ENCODE results near the gene TFF2.

Gene TFF2, protein sequence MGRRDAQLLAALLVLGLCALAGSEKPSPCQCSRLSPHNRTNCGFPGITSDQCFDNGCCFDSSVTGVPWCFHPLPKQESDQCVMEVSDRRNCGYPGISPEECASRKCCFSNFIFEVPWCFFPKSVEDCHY

DNA sequence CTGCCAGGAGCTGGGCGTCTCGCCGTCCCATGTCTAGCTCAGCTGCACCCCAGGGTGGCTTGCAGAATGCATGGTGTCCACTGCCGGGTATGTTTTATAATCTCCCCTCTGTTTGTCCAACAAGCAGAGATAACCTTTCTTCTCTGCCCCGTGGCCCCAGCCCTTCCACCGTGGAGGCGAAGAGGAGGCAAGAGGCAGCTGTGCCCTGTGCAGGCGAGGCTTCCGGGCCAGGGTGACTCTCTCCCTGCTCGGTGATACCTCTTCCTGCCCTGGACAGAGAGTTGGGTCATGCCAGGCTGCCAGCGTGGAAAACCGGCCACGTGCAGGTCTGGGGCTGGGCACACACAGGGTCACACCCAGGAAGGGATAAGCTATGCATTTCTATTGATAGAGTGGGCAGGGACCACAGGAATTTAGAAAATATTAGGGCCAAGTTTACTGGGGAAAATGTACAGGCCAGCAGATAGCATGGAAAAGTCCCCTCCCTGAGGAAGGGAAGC, at the start of gene TFF2:
TFF2 (minus strand) TSS at position 68 of the 500 bp plus-strand sequence; CDS start at position 31, 37 bp downstream.
- DNase-seq, result no peak

DNA sequence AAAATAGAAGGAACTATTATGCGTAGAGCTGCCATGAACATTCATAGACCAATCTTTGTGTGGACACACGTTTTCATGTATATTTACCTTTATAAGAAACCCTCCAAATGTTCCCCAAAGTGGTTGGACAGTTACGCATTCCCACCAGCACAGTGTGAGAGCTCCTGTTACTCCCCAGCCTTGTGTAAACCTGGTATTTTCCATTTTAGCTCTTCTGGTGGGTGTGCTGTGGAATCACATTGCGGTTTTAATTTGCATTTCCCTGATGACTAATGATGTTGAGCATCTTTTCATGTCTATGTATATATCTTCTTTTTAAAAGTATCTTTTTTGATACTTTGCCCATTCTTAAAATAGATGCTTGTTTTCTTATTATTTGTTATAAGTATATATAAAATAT, 49.7 kb upstream of the TFF2 start:
- DNase-seq, result no peak

DNA sequence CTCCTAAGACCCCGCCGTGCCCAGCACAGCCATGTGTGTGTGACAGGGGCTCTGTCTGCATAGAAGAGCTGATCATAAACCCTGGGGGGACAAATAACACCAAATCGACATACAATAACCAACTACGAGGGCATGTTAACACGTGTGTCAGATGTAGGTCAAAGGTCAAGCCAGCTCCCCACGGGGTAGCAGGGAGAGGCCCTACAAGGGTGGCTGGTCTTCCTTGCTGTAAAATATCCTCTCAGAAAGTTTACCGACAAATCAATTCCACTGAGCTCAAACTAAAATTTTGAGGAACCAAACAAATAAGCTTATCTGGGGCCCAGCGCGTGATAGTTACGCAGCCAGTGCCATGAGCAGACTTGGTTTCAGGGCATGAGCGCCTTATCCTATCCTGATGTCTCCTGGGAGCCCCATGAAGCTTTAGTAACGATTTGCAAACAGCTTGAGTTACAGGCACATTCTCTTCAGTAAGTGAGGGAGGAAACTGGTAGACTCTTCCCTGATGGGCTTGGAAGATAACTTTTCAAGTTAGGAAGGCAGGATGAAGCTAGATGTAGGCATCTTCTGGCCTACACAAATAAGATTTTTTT, 47.7 kb upstream of the TFF2 start:
- DNase-seq, result no peak

DNA sequence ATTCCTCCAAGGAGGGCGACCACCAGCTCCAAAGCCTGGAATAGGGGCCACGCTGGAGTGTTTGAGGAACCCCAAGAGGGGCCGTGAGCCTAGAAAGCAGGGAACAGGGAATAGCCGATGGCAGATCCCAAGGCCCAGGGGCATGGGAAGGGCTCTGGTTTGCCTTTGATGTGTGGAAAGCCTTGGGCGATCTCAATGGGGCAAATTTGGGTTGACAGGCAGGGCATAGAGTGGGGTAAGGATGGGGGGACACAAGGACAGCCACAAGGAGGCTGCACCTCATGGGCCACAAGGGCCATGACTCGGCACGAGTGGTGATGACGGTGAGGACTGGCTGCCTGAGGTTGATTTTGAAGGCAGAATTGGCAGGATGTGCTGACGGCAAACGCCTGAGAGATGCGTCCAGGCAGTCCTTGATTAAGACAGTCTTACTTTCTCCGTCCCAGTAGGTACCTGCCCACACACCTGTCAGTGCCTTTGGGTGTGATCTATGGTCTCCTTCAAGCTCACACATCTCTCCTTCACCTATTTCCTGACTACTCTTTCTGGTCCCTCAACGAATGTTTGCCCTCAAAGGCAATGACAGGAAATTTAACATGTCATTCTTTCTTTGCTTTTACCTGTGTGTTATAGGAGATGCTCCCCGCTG, 47.1 kb upstream of the TFF2 start:
- DNase-seq, result no peak

DNA sequence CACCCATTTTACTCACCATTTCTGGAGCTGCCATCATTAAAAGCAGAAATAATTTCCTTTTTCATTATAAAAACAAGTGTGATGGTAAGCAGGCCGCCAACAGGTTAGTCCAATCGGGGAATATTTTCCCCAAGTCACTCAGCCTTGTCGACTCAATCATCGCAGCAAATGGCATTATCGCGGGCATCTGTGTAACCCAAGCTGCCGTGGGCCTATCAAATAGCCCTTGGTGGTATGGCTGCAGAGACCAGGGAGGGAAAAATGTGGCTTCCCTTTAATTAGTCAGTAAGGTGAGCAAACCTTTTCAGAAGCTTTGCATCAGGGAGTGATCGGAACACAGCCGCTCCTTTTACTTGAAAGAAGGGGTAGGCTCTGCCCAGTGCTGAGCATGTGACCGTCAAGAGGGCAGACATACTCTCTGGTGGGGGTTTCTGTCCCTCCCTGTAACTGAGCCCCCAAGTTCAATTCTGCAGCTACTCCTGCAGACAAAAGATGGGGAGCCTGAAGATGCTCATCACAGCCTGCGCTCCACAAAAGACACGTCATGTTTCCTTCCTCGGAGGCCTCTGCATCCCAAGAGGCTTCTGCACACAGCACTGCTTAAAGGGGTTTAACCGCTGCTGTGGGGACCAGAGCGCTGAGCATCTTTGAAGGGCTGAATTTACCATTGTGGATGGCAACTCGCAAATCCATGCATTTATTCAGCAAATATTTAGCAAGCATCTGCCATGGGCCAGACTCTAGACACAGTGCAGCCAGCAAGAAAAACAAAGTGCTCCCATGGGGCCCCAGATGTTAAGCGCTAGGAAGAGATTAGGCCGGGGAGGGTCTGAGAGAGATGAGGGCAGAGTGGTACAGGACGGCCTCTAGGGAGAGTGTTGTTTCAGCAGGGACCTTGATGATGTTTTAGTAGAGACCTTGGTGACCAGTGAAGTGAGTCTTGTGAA, 46.3 kb upstream of the TFF2 start:
- DNase-seq, result no peak

DNA sequence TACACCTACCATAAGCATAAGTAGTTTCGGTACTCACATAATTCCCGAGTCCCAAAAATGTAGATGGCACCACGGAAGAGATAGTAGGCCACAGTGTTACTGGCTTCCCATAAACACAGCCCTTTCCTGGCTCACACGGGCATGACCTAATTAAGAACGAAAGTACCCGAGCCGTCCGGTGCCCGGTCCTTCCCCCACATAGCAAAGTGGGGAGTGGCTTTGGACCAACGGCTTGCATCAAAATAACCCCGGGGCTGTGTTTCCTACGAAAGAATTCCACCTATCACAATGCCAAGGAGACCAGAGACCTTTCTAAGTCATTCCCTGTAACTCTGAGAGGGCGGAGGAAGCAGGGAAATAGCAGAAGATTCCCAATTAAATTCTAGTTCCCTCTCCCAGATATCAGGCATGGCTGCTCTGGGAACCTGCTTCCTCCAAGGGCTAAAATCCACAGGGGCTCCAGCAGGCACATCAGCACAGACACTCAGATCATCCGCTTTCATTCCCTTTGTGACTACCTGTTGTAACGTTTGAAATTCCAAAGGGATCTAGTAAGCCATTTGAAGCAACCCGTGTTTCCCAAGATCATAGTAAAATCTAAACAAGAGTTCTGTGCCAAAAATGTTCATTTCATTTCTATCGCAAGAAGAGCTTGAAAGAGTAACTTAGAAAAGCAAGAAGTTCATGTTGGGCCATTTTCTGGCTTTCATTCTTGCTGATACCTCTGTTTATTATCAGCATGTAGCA, 45.3 kb upstream of the TFF2 start, which contains the start of gene TMPRSS3:
TMPRSS3 (minus strand) TSS at position 148 of the 747 bp plus-strand sequence. CDS start 635 bp downstream, outside the sequence.
- DNase-seq, result no peak

DNA sequence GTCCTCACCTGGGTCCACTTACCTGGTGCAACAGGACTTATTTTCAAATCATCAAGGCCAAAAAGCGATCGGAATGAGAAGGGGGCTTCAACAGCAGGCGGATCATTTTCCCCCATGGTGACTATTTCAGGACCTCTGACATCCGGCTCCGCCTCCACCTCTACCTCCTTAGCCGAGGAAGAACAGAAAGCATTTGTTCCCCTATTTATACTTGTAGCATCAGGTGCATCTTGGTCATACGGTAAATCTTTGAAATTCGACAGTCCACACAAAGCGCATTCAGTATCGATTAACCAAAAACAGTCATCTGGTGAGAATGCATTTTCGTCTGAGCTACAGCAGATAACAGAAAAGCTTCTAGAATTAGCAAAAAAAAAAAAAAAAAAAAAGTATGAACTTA, 44.5 kb upstream of the TFF2 start:
- no peak for DNase-seq

DNA sequence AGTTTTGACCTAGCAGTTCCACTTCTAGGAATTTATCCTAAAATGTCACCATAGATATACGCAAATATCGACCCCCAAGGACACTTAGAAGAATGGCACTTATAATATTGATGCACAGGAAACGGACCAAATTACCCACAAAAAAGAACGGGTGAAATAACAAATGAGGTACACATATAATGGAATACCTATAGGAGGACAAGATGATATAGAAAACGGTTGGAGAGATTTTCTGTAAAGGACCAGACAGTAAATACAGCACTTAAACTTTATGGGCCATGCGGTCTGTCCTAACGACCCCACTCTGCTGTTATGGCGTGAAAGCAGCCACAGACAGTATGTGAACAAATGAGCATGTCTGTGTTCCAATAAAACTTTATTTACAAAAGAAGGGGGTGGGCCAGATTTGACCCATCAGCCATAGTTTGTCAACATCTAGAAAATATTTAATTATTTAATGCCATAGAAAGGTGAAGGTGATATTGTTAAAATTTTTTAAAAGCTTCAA, 42.7 kb upstream of the TFF2 start:
- DNase-seq, result no peak

DNA sequence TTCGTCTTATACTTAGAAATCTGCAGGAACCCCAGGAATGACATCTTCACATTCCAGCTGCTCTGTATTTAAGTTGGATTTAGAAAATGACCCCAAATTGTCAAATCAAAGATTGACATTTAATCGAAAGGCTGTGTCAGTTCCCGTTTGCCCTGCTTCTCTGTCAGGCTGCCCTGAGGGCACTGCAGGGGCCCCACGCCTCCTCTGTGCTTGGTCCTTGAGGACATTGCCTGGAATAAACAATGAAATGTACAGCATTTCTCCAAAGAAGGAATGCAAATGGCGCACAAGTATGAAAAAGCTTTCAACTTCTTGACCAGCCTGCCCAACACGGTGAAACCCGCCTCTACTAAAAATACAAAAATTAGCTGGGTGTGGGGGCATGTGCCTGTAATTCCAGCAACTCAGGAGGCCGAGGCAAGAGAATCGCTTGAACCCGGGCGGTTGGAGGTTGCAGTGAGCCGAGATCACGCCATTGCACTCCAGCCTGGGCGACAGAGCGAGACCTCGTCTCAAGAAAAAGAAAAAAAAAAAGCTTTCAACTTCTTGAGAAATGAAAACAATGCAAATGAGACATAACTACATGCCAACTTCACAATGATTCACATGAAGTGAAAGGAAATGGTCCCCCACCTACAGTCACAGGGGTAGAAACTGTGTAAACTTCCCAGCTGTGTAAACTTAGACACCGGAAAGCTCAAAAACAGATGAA, 42.1 kb upstream of the TFF2 start:
- DNase-seq, result no peak

DNA sequence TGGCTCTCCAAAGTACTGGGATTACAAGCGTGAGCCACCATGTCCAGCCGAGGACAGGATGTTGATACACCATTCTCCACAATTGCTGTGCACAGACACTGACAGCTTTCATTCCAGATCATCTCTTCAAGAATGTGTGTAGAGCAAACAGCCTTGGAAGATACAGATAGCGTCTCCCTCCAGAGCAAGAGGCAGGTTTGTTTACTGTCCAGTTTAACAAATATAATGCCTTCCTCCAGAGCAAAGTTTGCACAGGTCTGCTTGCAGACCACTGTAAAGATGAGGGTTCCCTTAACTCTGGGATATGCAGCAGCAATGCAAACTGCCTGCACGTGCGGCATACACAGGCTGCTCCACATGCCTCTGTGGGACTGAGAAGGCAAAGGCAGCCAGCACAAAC, 40.5 kb upstream of the TFF2 start:
- DNase-seq, result no peak

DNA sequence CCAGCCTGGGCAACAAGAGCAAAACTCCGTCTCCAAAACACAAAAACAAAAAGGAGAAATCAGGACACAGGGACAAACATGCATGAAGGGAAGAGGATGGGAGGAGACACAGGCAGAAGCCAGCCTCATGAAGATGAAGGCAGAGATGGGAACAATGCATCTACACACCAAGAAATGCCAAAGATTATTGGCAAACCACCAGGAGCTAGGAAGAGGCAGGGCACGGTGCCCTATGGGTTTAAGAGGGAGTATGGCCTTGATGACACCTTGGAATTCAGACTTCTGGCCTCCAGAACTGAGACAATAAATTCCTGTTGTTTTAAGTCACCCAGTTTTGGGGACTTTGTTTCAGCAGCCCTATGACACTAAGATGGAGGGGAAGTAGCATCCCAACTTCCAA, 39.9 kb upstream of the TFF2 start:
- DNase-seq, result no peak

DNA sequence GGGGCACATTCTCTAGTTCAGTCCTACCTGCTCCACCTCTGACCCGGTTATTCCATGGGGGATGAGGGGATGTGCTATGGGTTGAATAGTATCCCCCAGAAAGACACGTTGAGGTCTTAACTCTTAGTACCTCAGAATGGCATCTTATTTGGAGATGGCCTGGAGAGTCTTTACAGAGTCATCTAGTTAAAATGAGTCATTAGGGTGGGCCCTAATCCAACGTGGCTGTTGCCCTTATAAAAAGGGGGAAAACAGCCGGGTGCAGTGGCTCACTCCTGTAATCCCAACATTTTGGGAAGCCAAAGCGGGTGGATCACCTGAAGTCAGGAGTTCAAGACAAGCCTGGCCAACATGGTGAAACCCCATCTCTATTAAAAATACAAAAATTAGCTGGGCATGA, 39.4 kb upstream of the TFF2 start:
- no peak for DNase-seq

DNA sequence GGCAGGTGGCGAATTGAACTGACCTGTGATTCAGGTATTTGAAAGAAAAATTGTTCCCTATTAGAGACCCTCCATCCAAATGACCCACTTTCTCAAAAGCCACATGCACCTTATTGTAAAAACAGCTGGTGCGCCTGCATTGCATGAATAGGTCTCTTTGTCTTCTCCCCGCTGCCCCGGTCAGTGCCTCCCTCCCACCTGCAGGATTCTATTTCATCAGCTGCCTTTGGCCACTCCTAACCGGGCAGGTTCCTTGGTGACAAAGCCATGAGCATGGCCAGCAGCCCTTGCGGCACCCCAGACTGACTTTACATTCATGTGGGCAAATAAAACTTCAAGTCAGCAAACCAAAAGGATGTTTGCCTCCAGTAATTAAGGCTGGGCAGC, 38.6 kb upstream of the TFF2 start:
- no peak for DNase-seq

DNA sequence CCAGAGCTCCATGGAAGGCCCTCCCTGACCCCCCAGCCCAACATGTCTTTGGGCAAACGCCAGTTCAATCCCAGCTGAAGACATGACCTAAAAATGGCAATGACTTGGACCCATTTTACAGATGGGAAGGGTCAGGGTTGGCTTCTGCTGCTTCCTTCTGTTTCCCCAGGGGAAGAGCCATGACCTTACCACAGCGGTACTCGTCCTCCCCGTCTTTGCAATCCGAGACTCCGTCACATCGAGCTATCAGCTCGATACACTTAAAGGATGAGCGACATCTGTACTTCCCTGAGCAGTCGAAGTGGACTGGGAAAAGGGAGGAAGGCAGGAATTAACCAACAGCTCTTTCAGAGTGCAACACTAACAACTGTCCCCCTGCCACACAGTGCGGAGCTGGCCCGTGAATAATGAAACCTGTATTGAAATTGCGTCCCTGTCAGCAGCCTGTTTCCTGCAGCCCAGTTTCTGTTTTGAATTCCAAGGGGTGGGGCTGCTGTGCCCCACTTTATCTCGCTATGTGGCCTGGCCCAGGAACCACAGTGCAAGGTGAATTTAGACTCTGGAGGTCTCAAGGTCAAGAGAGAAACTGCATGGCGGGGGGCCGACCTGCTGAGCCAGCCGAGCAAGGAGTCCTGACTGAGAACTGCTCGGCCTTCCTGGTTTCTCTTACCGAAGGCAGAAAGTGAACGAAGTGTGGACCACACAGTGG, 38.1 kb upstream of the TFF2 start:
- no peak for DNase-seq

DNA sequence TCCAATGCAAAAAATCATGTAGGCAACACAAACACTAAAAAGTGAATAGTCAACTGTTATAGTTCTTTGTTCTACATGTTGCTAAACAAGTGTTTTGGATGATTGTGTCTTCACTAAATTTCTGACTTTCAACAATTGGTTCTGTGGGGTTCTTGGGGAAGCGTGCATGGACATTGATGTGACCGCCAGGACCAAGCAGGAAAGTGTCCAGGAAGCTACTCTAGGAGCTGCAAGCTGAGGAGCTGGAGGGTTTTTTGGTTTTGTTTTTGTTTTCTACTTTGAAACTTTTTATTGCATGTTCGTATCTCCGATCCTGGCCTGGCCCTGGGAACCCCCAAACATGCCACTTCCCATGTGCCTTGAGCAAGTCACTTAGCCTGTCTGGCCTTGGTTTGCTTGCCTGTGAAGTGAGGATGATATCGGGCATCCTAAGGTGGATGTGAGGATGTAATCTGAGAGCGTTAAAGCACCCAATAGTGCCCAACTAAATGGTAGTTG, 37.1 kb upstream of the TFF2 start:
- DNase-seq, result no peak

DNA sequence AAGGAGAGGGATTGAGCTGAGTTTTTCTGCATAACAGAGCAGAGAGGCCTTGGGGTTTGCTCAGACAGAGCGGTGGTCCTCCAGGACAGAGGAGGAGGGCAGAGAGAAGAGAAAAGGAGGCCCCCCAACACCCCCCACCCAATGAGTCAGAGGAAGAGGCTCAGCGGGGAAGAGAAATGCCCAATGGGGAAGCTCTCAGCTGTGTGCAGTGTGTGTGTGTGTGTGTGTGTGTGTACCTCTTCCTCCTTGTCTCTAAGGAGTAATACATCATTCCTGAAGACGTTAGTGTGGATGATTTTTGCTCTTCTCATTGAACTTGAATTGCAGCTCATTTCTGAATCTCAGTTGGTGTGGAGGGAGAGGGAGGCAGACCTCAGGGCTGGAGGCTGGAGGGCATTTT, 36.4 kb upstream of the TFF2 start:
- DNase-seq, result no peak

DNA sequence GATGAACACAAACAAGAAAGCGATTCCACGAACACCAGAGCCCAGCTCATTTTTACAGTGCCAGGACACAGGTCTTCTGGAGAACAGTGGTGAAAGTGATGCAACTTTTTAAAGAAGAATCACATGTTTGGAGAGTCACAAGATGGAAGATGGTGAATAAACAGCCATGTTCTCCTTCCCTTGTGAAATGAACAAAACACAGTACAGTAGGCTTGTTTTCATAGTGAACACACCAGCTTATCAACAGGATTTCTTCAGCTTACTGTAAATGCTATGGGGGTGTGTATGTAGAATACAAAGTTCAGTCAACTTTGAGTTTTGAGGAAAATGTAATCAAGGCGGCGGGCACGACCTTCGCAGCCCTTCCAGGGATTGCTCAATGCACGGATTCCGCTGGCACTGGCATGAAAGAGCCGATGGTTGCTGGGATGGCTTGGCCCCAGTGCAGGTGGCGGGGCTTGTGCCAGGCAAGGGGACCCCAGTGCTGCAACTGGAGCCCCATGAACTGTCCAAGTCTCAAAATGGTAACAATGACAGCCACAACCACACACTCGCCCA, 35.3 kb upstream of the TFF2 start:
- no peak for DNase-seq

DNA sequence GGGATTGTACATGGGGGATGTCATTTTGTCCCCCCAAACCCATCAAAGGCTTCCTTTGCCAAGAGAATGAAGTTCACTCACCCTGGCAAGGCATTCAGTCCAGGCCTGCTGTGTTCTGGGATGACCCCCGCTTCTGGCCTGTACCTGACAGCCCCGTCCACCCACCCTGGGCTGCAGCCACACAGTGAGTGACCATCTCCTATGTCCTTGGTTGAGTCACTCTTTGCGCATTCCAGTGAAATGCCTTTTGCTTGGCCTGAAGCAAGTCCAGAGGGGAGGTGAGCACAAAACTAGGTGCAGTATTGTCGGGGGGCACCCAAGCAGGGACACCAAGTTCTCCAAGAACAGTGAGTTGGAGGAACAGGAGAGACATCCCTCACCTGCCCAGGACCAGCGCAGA, 34.8 kb upstream of the TFF2 start:
- no peak for DNase-seq

DNA sequence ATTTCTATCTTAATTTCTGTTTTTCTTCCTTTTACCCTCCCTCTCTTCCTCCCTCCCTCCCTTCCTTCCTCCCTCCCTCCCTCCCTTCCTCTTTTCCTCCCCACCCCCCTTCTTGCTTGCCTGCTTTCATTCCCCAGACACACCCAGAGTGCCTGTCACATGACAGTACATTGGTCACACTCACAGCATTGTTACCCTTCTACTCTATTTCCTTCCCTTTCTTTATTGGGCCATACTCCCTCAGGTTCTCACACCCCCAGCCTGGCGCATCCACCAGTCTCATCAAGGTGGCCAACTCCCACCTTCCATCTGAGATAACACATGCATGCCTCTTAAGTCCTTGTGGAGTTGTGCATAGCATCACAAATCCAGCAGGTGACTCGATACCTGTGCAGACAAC, 34.2 kb upstream of the TFF2 start:
- no peak for DNase-seq

DNA sequence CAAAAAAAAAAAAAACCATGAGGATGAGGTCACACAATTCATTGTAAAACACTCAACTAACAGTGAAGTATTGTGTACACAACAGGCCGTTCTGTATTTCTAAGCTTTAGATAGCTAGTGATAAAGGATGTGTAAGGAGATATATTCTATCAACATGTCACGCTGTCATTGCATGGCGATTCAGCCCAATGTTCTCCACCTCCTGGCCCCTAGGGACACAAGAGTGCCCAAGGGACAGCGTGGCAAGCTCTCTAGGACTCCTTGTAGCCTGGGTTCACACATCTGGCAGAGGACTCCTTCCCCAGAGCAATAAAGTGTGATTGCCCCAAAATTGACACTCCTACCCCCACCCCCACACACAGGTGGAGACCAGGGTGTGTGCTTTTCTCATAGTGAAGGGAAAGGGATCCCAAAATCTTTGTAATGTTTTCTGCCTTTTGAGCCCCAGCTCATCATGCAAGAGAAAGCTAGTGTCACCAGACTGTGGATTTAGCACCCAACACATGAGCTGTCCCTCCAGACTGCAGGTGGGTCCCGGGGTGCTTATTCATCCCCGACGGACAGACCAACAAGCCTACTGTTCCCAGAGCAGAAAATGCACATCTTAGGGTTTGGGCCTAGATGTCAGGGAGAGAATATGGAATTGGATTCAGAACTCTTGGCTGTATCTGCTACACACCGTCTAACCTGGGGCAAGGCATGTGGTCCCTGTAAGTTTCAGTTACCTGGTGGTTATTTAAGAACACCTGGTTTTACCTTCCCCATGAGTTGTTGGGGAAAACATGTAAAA, 33.6 kb upstream of the TFF2 start:
- DNase-seq, result no peak

All from cortex of kidney (tissue), 1 donor.